WERI-Rb-1 (cell line): ENCODE measurements around the gene CCDC51.

Experiments
- DNase-seq: peaks from one replicate; pipeline ENCODE4 v3.0.0-alpha.2; 2020
- H3K27ac ChIP-seq: fragments of 250-450 bp; sonication (Bioruptor Pico); 2 replicates; pipeline ENCODE4 v1.5.1; 2020; ENCODE audit warnings: mild to moderate bottlenecking, moderate library complexity
- H3K27me3 ChIP-seq: fragments of 250-450 bp; sonication (Bioruptor Pico); 2 replicates; pipeline ENCODE4 v1.5.1; 2021; ENCODE audit warnings: mild to moderate bottlenecking, low read depth, moderate library complexity; ENCODE audit not compliant: insufficient read depth, severe bottlenecking
- H3K36me3 ChIP-seq: fragments of 250-450 bp; sonication (Bioruptor Pico); 2 replicates; pipeline ENCODE4 v1.5.1; 2020; ENCODE audit warnings: mild to moderate bottlenecking, moderate library complexity
- H3K4me3 ChIP-seq: 2 replicates; pipeline ENCODE4 v1.5.1; 2011; ENCODE audit warnings: low read depth, mild to moderate bottlenecking, control low read depth, low read length
- H3K9me3 ChIP-seq: fragments of 250-450 bp; sonication (Bioruptor Pico); 2 replicates; pipeline ENCODE4 v1.5.1; 2021; ENCODE audit warnings: mild to moderate bottlenecking, moderate library complexity; ENCODE audit not compliant: severe bottlenecking
- TF ChIP-seq, protein P1 (sequence below): IDR thresholded peaks from 2 replicates; pipeline ENCODE4 v1.5.1; 2011; ENCODE audit warnings: low read depth, mild to moderate bottlenecking, control low read depth, inconsistent platforms, low read length

CCDC51 gene

GRCh38 chr3:48467110-48467454 is 27.2 kb upstream of the CCDC51 start:
- peaks cover 20% of the 10 kb centered on the region for H3K36me3 ChIP-seq

DNA sequence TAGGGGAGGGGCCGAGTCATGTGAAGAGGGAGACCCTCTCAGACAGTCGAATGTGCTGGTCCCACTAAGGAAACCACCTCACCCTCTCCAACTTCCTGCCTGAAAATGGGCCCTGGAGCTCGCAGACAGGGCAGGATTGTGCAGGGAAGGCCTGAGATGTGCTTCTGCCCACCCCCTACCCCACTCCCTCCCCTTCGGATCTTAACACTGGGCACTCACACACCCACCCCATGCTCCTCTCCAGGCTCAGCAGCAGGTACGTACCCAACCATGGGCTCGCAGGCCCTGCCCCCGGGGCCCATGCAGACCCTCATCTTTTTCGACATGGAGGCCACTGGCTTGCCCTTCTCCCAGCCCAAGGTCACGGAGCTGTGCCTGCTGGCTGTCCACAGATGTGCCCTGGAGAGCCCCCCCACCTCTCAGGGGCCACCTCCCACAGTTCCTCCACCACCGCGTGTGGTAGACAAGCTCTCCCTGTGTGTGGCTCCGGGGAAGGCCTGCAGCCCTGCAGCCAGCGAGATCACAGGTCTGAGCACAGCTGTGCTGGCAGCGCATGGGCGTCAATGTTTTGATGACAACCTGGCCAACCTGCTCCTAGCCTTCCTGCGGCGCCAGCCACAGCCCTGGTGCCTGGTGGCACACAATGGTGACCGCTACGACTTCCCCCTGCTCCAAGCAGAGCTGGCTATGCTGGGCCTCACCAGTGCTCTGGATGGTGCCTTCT is 26.6 kb upstream of the CCDC51 start:
- Histone ChIP-seq H3K4me3 (peak overlapping the region; percentile 57), H3K9me3 (no peaks in the 10 kb centered on the region), H3K36me3 (peaks cover 20% of the 10 kb centered on the region), H3K27ac (peak overlapping the region; percentile 96), H3K27me3 (no peaks in the 10 kb centered on the region)
- no peak for DNase-seq
- TF ChIP-seq, protein P1, sequence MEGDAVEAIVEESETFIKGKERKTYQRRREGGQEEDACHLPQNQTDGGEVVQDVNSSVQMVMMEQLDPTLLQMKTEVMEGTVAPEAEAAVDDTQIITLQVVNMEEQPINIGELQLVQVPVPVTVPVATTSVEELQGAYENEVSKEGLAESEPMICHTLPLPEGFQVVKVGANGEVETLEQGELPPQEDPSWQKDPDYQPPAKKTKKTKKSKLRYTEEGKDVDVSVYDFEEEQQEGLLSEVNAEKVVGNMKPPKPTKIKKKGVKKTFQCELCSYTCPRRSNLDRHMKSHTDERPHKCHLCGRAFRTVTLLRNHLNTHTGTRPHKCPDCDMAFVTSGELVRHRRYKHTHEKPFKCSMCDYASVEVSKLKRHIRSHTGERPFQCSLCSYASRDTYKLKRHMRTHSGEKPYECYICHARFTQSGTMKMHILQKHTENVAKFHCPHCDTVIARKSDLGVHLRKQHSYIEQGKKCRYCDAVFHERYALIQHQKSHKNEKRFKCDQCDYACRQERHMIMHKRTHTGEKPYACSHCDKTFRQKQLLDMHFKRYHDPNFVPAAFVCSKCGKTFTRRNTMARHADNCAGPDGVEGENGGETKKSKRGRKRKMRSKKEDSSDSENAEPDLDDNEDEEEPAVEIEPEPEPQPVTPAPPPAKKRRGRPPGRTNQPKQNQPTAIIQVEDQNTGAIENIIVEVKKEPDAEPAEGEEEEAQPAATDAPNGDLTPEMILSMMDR, result no peak

More at GRCh38 chr3:48467110-48467454, 27.2 kb upstream of the CCDC51 start:
- Histone ChIP-seq H3K27ac (no peak overlapping the region; the same call in 1 of the 2 replicates), H3K9me3 (no peaks in the 10 kb centered on the region), H3K4me3 (no peak overlapping the region), H3K27me3 (no peaks in the 10 kb centered on the region)
- TF ChIP-seq, protein P1, result no peak
- DNase-seq, result no peak

DNA sequence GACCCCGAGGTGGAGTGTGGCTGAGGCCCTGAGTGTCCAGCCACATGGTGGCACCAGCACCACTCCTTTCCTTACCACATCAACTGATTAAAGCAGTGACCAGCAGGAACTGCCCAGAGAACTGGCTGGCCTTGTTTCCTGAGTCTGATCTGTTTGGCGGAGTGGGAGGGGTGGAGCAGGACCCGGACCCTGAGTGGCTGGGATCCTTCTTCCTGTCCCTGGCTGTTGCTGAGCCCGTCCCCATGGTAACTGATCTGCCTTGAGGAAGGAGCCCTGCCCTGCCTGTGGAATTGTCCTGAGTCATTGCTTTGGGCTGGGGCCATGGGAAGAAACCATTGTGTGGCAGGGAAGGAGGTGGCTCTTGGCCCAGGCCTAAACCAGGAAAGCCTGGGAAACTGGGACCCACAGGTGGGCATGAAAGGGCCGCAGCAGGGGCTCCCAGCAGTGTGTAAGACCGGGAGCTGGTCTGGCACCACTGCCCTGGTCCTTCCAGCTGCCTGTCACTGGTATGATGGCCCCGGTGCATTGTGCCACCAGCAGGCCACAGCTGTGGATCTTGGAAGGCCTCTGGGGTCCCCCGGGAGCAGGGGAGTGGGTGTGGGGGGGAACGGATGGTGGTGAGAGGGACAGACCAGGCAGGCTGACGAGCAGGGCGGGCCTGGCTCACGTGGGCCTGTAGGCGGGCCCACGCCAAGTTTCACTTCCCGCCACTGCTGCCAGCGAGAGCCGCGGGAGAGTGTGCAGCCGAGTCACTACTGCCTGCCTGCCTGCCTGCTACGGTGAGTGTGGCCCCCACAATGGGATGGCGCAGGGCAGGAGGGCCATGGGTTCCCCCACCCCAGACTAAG is 25.8 kb upstream of the CCDC51 start:
- Histone ChIP-seq H3K36me3 (peaks cover 26% of the 10 kb centered on the region), H3K4me3 (peak overlapping the region; percentile 57), H3K27ac (peak overlapping the region; percentile 96), H3K27me3 (no peaks in the 10 kb centered on the region), H3K9me3 (no peaks in the 10 kb centered on the region)
- peak; percentile 98 for DNase-seq
- TF ChIP-seq, protein P1, result peak; percentile 90

- Histone ChIP-seq H3K4me3 (no peak overlapping the region), H3K27ac (peak overlapping the region; percentile 51), H3K9me3 (no peaks in the 10 kb centered on the region), H3K27me3 (no peaks in the 10 kb centered on the region), H3K36me3 (peaks cover 31% of the 10 kb centered on the region)
- TF ChIP-seq, protein P1, result no peak
- DNase-seq, result no peak
These were observed 25.3 kb upstream of the CCDC51 start for GRCh38 chr3:48465237-48465530.

GRCh38 chr3:48464713-48465221 is 24.8 kb upstream of the CCDC51 start:
- H3K4me3 ChIP-seq, result no peak overlapping the region
- TF ChIP-seq, protein P1, result no peak
- H3K36me3 ChIP-seq, result peaks cover 35% of the 10 kb centered on the region
- peak overlapping the region; percentile 51 for H3K27ac ChIP-seq
- H3K9me3 ChIP-seq, result no peaks in the 10 kb centered on the region
- no peak for DNase-seq
- no peaks in the 10 kb centered on the region for H3K27me3 ChIP-seq
